ENCODE data around the gene VSX2.

Gene VSX2

DNA sequence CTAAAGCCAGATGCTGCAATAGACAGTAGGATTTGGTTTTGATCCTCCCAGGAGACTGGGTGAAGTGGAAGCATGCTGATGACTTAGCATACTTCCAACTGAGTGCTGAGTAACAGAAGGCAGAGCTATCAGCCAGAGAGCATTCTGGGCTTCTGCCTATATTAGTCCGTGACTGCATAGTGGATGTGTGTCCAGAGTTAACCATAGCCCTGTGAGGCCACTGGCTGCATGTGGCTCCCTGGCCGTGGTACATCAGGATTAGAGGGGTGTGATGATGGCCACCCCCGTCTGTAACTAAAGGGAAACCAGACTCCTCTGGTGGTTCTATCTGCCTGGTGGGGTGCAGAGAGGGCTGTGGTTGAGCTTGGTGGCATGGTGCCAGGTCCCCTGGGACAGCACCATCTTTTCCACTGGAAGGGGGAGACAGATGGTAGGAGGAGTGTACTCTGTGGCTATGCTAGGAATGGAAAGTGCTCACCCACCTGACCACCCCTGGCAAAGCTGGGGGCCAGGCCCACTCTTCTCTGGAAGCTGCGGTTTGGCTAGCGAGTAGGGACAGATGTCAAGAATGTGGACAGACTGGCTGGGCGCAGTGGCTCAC is 36.1 kb downstream of the VSX2 start:
- TF ChIP-seq POLR2AphosphoS5 (IDR thresholded peaks at IDR 0.05; ENCODE audit: low read depth, low read length): no peak
- TF ChIP-seq FOXP2 (optimal IDR thresholded peaks at IDR 0.05; ENCODE audit: borderline replicate concordance, extremely low read depth, extremely low read length, insufficient read depth): no peak
- TF ChIP-seq SIN3A (IDR thresholded peaks at IDR 0.05; ENCODE audit: borderline replicate concordance, insufficient read depth, low read length): no peak
- TF ChIP-seq TAF1 (IDR thresholded peaks at IDR 0.05; ENCODE audit: borderline replicate concordance, insufficient read depth, low read length): no peak
- TF ChIP-seq, protein P1, sequence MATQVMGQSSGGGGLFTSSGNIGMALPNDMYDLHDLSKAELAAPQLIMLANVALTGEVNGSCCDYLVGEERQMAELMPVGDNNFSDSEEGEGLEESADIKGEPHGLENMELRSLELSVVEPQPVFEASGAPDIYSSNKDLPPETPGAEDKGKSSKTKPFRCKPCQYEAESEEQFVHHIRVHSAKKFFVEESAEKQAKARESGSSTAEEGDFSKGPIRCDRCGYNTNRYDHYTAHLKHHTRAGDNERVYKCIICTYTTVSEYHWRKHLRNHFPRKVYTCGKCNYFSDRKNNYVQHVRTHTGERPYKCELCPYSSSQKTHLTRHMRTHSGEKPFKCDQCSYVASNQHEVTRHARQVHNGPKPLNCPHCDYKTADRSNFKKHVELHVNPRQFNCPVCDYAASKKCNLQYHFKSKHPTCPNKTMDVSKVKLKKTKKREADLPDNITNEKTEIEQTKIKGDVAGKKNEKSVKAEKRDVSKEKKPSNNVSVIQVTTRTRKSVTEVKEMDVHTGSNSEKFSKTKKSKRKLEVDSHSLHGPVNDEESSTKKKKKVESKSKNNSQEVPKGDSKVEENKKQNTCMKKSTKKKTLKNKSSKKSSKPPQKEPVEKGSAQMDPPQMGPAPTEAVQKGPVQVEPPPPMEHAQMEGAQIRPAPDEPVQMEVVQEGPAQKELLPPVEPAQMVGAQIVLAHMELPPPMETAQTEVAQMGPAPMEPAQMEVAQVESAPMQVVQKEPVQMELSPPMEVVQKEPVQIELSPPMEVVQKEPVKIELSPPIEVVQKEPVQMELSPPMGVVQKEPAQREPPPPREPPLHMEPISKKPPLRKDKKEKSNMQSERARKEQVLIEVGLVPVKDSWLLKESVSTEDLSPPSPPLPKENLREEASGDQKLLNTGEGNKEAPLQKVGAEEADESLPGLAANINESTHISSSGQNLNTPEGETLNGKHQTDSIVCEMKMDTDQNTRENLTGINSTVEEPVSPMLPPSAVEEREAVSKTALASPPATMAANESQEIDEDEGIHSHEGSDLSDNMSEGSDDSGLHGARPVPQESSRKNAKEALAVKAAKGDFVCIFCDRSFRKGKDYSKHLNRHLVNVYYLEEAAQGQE (IDR thresholded peaks at IDR 0.05; ENCODE audit: insufficient read depth in 1 of 2, low read depth in 2 of 2, low read length in 2 of 2): no peak

- no peak for TF ChIP-seq POLR2AphosphoS5 (IDR thresholded peaks at IDR 0.05; ENCODE audit: low read depth, low read length)
- TF ChIP-seq FOXP2 (optimal IDR thresholded peaks at IDR 0.05; ENCODE audit: borderline replicate concordance, extremely low read depth, extremely low read length, insufficient read depth): no peak
- TF ChIP-seq TAF1 (IDR thresholded peaks at IDR 0.05; ENCODE audit: borderline replicate concordance, insufficient read depth, low read length): no peak
- TF ChIP-seq, protein P1 (IDR thresholded peaks at IDR 0.05; ENCODE audit: insufficient read depth in 1 of 2, low read depth in 2 of 2, low read length in 2 of 2): no peak
- TF ChIP-seq SIN3A (IDR thresholded peaks at IDR 0.05; ENCODE audit: borderline replicate concordance, insufficient read depth, low read length): no peak
These were observed 38.8 kb downstream of the VSX2 start for GRCh38 chr14:74278080-74278479.

DNA sequence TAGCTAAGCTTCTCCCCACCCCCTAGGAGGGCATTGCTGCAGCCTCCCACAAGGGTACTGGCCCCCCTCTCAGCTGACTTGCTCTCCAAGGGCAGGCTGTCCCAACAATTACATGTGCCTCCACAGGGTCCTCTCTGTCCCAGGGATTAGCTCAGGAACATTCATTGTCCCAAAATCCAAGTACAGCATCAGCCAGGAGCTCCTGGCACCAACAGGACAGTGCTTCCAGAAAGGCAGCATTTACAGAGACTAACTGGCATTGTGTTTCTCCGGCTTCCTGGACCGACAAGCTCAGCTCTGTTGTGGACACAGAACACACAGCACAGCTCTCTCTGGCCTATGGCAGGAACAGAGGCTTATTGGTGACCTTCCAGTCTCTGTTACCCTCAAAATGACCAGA is 41.8 kb downstream of the VSX2 start:
- TF ChIP-seq FOXP2 (optimal IDR thresholded peaks at IDR 0.05; ENCODE audit: borderline replicate concordance, extremely low read depth, extremely low read length, insufficient read depth) (no peak), POLR2AphosphoS5 (IDR thresholded peaks at IDR 0.05; ENCODE audit: low read depth, low read length) (no peak), SIN3A (IDR thresholded peaks at IDR 0.05; ENCODE audit: borderline replicate concordance, insufficient read depth, low read length) (no peak), TAF1 (IDR thresholded peaks at IDR 0.05; ENCODE audit: borderline replicate concordance, insufficient read depth, low read length) (no peak)
- TF ChIP-seq, protein P1 (IDR thresholded peaks at IDR 0.05; ENCODE audit: insufficient read depth in 1 of 2, low read depth in 2 of 2, low read length in 2 of 2): no peak

DNA sequence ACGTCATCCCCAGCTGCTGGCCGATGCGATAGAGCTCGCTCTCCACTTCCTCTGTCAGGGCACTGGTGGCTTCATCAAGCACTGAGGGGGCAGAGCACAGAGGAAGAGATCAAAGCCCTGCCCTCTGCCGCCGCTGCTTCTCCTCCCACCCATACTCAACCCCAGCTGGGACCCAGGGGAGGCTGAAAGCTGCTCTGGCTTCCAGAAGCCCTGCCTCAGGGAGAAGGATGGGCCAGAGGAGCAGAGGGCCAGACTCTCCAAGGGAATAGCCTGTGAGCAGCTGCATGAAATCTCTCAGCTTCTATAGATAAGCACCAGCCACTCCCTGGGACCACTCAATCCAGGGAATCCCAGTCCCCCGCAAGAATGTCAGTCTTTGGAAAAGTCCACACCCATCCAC is 47.5 kb downstream of the VSX2 start:
- TF ChIP-seq TAF1 (IDR thresholded peaks at IDR 0.05; ENCODE audit: borderline replicate concordance, insufficient read depth, low read length) (no peak), POLR2AphosphoS5 (IDR thresholded peaks at IDR 0.05; ENCODE audit: low read depth, low read length) (no peak), SIN3A (IDR thresholded peaks at IDR 0.05; ENCODE audit: borderline replicate concordance, insufficient read depth, low read length) (no peak), FOXP2 (optimal IDR thresholded peaks at IDR 0.05; ENCODE audit: borderline replicate concordance, extremely low read depth, extremely low read length, insufficient read depth) (no peak)
- TF ChIP-seq, protein P1 (IDR thresholded peaks at IDR 0.05; ENCODE audit: insufficient read depth in 1 of 2, low read depth in 2 of 2, low read length in 2 of 2): no peak

Measured in PFSK-1 (cell line).